GM12878 (cell line): ENCODE measurements around the gene ATG10.

Experiments used
- EGR1 ChIP-seq, 2 experiments: IDR thresholded peaks; 1 replicate in 1 of 2; 2 replicates in 1 of 2; pipeline ENCODE4 v1.6.1; 2011 to 2012; ENCODE audit warnings: low read depth in 2 of 2, low read length in 2 of 2, borderline replicate concordance in 1 of 2, mild to moderate bottlenecking in 1 of 2, moderate library complexity in 1 of 2
- EP300 ChIP-seq, 2 experiments: fragments of 150-350 bp in 1 of 2; IDR thresholded peaks; 2 replicates each; pipeline ENCODE4 v1.6.1; 2011 to 2012; ENCODE audit warnings: low read depth in 2 of 2, low read length in 2 of 2, borderline replicate concordance in 1 of 2, improper control_type of control experiment in 1 of 2, inconsistent platforms in 1 of 2; ENCODE audit not compliant: control insufficient read depth in 1 of 2
- MXI1 ChIP-seq: fragments of 150-350 bp; IDR thresholded peaks from 2 replicates; pipeline ENCODE4 v1.6.1; 2011; ENCODE audit warnings: low read depth, mild to moderate bottlenecking, inconsistent platforms, low read length, improper control_type of control experiment
- POLR2A ChIP-seq: IDR thresholded peaks from 2 replicates; pipeline ENCODE4 v1.6.1; 2011; ENCODE audit warnings: low read depth, mild to moderate bottlenecking, low read length
- POLR2AphosphoS5 ChIP-seq: IDR thresholded peaks from 2 replicates; pipeline ENCODE4 v1.6.1; 2011; ENCODE audit warnings: mild to moderate bottlenecking, low read length, inconsistent platforms
- REST ChIP-seq: IDR thresholded peaks from 2 replicates; pipeline ENCODE4 v1.6.1; 2012; ENCODE audit warnings: mild to moderate bottlenecking, low read depth, low read length
- RFX5 ChIP-seq: IDR thresholded peaks from 2 replicates; pipeline ENCODE4 v1.6.1; 2011; ENCODE audit warnings: low read depth, low read length, improper control_type of control experiment
- SUZ12 ChIP-seq: fragments of 200-600 bp; sonication (generic); IDR thresholded peaks from one replicate; pipeline ENCODE4 v1.6.1; 2018; ENCODE audit warnings: antibody characterized with exemption, mild to moderate bottlenecking; ENCODE audit not compliant: unreplicated experiment
- USF2 ChIP-seq: IDR thresholded peaks from 2 replicates; pipeline ENCODE4 v1.6.1; 2011; ENCODE audit warnings: low read depth, low read length, improper control_type of control experiment, borderline replicate concordance
- ZNF217 ChIP-seq: fragments of 450-650 bp; IDR thresholded peaks from 2 replicates; pipeline ENCODE4 v1.6.1; 2017; ENCODE audit warnings: antibody characterized with exemption, mild to moderate bottlenecking
- TF ChIP-seq, protein P1 (sequence below): fragments of 150-350 bp; IDR thresholded peaks from 2 replicates; pipeline ENCODE4 v1.6.1; 2014; ENCODE audit warnings: mild to moderate bottlenecking, low read depth, low read length
- TF ChIP-seq, protein P2 (sequence below), 3 experiments: IDR thresholded peaks in 2 of 3; conservative IDR thresholded peaks in 1 of 3; 2 replicates each; pipeline ENCODE4 v1.5.1; 2011; ENCODE audit warnings: low read depth in 3 of 3, low read length in 3 of 3, mild to moderate bottlenecking in 3 of 3, control low read depth in 2 of 3, moderate library complexity in 2 of 3, inconsistent platforms in 1 of 3, mixed read lengths in 1 of 3; ENCODE audit not compliant: control insufficient read depth in 2 of 3, insufficient read depth in 1 of 3; ENCODE audit errors: extremely low read depth in 1 of 3
- TF ChIP-seq, protein P3 (sequence below): IDR thresholded peaks from 2 replicates; pipeline ENCODE4 v1.6.1; 2011; ENCODE audit warnings: borderline replicate concordance, low read depth, mild to moderate bottlenecking, moderate library complexity, low read length; ENCODE audit not compliant: insufficient read depth, poor library complexity, severe bottlenecking

- no peak for TF ChIP-seq SUZ12
- TF ChIP-seq, protein P1, sequence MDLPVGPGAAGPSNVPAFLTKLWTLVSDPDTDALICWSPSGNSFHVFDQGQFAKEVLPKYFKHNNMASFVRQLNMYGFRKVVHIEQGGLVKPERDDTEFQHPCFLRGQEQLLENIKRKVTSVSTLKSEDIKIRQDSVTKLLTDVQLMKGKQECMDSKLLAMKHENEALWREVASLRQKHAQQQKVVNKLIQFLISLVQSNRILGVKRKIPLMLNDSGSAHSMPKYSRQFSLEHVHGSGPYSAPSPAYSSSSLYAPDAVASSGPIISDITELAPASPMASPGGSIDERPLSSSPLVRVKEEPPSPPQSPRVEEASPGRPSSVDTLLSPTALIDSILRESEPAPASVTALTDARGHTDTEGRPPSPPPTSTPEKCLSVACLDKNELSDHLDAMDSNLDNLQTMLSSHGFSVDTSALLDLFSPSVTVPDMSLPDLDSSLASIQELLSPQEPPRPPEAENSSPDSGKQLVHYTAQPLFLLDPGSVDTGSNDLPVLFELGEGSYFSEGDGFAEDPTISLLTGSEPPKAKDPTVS = no peak
- no peak for TF ChIP-seq REST
- no peak for TF ChIP-seq USF2
- TF ChIP-seq, protein P2, sequence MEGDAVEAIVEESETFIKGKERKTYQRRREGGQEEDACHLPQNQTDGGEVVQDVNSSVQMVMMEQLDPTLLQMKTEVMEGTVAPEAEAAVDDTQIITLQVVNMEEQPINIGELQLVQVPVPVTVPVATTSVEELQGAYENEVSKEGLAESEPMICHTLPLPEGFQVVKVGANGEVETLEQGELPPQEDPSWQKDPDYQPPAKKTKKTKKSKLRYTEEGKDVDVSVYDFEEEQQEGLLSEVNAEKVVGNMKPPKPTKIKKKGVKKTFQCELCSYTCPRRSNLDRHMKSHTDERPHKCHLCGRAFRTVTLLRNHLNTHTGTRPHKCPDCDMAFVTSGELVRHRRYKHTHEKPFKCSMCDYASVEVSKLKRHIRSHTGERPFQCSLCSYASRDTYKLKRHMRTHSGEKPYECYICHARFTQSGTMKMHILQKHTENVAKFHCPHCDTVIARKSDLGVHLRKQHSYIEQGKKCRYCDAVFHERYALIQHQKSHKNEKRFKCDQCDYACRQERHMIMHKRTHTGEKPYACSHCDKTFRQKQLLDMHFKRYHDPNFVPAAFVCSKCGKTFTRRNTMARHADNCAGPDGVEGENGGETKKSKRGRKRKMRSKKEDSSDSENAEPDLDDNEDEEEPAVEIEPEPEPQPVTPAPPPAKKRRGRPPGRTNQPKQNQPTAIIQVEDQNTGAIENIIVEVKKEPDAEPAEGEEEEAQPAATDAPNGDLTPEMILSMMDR (IDR thresholded peaks at IDR 0.05 in 2 of 3, conservative IDR thresholded peaks at IDR 0.05 in 1 of 3; ENCODE audit: control insufficient read depth in 2 of 3, extremely low read depth in 1 of 3, insufficient read depth in 1 of 3, low read depth in 3 of 3, low read length in 3 of 3) = no peak
- no peak for TF ChIP-seq POLR2AphosphoS5
- TF ChIP-seq EGR1 (IDR thresholded peaks at IDR 0.05; ENCODE audit: borderline replicate concordance in 1 of 2, low read depth in 2 of 2, low read length in 2 of 2) = no peak
- no peak for TF ChIP-seq EP300 (IDR thresholded peaks at IDR 0.05; ENCODE audit: borderline replicate concordance in 1 of 2, control insufficient read depth in 1 of 2, low read depth in 2 of 2, low read length in 2 of 2)
- no peak for TF ChIP-seq RFX5
- no peak for TF ChIP-seq POLR2A
- TF ChIP-seq MXI1 = no peak
- TF ChIP-seq, protein P3, sequence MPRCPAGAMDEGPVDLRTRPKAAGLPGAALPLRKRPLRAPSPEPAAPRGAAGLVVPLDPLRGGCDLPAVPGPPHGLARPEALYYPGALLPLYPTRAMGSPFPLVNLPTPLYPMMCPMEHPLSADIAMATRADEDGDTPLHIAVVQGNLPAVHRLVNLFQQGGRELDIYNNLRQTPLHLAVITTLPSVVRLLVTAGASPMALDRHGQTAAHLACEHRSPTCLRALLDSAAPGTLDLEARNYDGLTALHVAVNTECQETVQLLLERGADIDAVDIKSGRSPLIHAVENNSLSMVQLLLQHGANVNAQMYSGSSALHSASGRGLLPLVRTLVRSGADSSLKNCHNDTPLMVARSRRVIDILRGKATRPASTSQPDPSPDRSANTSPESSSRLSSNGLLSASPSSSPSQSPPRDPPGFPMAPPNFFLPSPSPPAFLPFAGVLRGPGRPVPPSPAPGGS = no peak
- TF ChIP-seq ZNF217 = no peak
Observed at GRCh38 chr5:82290005-82290404, 318.2 kb downstream of the ATG10 start.
